Measurements from ENCODE around the gene GID4.

Gene GID4

GRCh38 chr17:18017958-18018357 is 21.2 kb upstream of the GID4 start:
- DNase-seq (ENCODE audit: low spot score), result no peak

DNA sequence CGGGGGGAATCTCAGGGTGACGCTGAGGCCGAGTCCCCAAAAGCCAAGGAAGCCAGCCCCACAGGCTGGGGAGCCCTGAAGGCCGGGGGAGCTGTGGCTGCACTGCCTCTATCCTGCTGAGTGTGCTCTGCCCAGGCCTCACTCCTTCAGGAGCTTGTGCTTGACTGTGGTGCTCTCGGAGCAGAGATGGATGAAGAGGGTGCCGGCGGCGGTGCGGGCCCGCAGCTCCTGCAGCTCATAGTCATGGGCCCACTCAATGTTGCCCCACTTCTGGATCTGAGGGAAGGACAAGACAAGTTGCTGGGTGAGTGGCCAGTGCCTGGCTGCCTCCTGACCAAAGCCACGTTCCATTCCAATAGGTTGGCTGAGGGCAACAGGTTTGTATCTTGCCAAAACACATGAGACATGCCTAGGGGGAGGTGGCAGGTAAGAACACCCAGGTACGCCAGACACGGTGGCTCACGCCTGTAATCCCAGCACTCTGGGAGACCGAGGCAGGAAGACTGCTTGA is 20.7 kb upstream of the GID4 start:
- DNase-seq (ENCODE audit: low spot score), result no peak

DNA sequence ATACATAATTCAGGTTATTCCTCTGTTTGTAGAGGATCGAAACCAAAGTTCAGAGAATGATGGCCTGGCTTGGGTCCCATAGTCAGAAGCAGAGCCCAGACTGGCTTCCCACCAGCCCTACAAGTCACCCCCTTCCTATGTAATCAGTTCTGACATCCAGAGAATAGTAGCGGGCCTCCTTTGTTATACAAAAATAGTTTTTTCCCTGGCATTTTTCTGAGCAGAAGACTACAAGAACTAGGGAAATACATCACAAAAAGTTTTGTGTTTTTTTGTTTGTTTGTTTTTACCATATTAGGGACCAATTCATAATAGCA is 19.4 kb upstream of the GID4 start:
- DNase-seq (ENCODE audit: low spot score), result no peak

GRCh38 chr17:18020971-18021370 is 18.2 kb upstream of the GID4 start:
- no peak for DNase-seq (ENCODE audit: low spot score)

DNA sequence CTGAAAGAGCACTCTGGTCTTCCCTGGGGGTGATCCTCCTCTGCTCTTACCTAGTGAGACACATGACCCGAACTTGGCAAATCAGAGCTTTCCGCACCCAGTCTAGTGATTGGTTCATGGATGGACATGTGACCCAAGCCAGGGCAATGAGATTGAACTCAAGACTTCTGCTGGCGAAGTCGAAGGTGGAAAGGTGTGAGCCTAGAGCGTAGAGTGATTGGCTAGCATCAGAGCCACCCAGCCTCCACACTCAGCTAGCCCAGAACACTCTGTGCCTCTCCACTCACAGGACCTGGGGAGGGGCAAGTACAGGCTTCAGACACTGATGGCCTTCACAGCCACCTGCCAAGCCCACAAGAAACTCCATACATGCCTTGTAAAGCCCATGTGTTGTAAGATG is 17.8 kb upstream of the GID4 start:
- no peak for DNase-seq (ENCODE audit: low spot score)

DNA sequence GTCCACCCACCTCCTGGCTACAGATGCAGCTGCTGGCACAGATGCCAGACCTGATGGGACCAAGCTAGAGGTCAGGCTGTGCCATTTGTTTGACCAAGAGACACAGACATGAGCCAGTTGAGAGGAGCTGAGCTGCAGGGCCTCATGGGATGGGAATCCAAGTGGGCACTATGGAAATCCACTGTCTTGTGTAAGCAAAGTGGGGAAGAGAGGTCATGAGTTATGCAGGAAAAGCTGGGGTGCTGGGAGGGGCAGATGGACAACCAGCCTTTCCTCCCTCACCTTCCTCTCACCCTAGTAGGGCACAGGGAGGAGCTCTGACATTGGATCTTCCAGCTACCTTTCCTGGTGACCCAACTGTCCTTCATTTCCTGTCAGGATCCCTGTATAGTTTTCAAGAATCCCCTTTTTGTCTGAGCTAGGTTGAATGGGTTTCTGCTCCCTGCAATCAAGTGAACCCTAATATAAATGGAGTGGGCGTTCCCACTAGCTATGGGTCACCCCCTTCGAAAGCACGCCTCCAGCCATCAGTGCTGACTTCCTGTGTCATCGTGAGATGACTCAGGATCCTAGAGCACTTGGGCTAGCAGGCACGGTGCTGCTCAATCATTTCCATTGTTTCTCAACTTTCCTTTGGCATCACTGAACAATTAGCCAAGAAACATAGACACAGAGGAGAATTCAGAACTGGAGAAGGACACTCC is 13.8 kb upstream of the GID4 start:
- DNase-seq (ENCODE audit: low spot score), result peak; percentile 41

DNA sequence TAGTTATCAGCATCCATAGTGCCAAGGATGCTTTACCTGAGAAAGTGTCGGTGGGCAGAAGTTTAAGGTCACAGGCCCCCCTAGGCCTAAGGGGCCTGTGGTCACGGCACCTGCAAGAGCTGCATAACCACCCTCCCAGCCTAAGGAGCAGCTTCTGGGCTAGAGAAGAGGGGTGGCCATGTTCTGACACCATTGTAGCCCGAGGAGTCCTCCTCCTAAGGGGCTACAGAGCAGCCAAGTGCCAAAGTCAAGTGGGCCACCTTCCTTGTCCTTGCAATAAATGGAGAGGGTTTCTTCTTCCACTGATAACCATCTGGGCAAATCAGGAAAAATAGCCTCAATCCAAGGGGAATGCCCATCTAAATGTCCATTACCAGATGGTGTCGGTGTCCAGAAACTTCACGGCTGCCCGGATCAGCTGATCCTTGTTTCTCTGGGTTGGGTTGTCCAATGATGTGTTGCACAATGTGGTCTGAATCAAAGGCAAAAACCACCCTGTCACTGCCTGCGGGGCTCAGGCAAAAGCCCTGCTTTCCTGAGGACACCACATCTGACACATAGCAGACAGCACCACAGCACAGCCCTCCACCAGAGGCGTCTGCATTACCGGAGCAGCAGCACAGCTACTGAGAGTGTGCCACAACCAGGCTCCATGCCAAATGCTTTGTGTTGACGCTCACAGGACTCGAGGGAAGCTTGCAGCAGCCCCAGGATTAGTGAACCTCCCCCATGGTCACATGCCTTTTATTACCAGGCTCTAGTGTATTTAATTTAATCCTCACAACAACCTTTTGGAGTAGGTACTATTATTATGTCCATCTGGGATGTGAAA is 13.0 kb upstream of the GID4 start:
- DNase-seq (ENCODE audit: low spot score), result peak; percentile 25

DNA sequence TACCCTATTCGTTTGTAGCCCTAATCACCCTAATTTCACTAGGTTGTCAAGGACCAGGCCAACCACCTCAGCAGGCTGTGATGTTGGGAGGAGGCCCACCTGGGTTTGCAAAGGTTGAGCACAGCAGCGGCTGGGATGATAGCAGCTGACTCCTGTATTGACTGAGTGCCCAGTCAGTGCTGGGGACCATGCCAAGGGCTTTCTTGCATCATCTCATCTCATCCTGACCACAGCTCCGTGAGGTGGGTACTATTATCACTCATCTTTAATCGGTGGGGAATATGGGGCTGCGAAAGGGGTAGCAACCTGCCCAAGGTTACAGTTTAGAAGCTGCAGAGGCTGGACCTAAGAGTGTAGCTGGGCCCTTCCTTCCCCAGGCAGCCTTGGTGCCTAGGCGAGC is 11.9 kb upstream of the GID4 start:
- no peak for DNase-seq (ENCODE audit: low spot score)

GRCh38 chr17:18028114-18028951 is 10.9 kb upstream of the GID4 start:
- DNase-seq (ENCODE audit: low spot score), result no peak

DNA sequence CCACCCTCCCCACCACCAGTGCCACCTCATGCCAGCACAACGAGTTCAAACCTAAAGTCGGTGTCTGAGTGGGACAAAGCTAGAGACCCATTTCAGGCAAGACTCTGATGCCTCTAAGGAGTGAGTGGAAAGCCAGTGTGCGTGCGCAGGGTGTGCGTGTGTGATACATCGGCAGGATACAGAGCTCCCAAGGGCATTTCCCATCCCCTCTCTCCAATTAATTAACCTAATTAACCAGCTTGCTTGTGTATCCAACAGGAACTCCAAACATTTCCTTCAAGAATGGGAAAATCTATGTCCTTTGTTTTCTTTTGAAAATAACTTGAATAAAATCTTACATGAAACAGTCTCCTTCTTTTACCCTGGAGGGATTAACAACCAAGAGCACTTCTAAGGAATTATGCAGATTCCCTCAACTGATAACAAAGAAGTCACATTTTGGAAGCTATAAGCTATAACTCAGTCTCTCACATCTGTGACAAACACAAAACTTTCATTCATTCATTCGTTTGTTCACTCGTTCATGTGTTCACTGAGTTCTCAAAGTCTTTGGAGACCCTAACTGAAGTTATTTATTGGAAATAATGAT is 10.2 kb upstream of the GID4 start:
- DNase-seq (ENCODE audit: low spot score), result no peak

DNA sequence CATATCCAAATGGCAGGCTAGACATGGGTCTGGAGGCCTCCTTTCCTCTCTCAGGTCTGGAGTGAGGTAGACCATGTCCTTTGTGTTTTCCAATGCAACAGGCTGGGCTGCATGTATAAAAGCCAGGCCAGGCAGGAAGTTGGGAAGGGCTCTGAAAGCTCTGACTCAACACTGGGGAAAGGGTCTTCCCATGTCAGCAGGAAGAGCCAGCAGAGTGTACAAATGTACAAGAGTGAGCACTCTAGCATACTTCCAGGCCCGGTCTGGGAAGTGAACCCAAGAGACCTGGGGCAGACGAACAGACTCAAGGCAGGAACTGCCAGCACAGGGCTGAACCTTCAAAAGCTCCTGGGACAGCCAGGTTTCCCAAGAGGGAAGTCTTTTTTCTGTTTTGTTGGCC is 7.3 kb upstream of the GID4 start:
- DNase-seq (ENCODE audit: low spot score), result no peak

DNA sequence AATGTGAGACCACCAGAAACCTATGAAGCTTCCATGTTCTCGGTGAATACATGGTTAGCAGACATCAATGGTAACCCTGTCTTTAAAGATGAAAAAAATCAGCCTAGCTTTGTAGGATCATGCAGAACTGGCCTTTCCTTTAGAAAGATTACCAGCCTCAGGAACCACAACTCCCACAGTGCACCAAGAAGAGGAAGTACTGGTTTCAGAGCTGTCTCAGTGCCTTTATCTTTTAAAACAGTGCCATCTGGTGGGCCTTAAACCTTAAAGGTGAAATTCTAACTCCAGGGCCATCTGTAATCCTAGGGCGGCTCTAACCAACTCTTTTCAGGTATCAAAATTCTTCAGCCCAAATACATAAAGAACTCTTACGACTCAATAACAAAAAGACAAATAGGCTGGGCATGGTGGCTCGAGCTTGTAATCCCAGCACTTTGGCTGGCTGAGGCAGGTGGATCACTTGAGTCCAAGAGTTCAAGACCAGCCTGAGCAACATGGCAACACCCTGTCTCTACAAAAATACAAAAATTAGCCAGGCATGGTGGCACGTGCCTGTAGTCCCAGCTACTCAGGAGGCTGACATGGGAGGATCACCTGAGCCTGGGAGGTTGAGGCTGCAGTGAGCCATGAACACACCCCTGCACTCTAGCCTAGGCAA is 5.6 kb upstream of the GID4 start:
- peak; percentile 84 for DNase-seq (ENCODE audit: low spot score)

- DNase-seq (ENCODE audit: low spot score), result no peak
These were observed 3.5 kb upstream of the GID4 start for GRCh38 chr17:18035704-18036103.

DNA sequence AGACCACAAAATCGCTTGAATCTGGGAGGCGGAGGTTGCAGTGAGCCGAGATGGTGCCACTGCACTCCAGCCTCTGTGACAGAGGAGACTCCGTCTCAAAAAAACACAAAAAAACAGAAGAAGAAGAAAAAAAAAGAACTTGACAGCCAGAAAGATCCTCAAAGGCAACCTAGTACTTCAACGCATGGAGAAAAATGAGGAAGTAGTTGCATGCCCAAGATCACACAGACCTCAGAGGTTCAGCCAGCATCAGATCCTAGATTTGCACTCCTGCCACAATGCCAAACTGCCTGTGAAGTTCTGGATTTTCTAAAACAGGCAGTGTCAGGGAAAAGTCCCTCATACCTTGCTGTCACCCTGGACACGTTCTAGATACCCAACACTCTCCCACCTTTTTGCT is 1.7 kb upstream of the GID4 start:
- no peak for DNase-seq (ENCODE audit: low spot score)

- DNase-seq (ENCODE audit: low spot score), result peak; percentile 44
These were observed 908 bp upstream of the GID4 start for GRCh38 chr17:18038149-18038850.

- DNase-seq (ENCODE audit: low spot score), result peak; percentile 36
These were observed 490 bp downstream of the GID4 start for GRCh38 chr17:18039535-18040260.

DNA sequence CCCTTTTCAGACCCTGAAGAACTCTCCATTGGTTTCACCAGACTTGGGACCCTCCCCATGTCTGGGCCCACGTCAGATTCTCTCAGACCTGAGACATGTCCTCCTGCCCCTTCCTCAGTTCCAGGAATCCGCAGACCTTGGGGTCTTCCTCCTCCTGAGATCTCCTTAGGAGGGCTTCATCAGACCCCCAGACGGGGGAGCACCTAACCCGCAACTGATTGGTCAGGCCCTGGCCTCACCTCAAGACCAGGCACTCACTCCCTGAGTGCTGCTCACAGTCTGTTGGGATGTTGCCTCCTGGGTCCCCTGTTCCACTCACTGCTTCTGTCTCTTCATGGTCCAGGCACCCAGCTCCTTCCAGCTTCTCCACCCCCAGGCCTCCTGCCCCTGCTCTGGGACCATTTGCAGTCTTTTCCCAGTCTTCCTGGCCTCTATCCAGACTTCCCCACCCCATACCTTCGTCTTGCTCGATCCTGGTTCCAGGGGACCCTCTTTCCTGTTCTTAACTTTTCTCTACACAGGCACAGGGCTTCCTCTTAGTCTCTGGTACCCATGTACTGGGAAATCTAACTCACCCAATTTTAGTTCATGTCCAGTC is 1.2 kb downstream of the GID4 start:
- DNase-seq (ENCODE audit: low spot score), result no peak

DNA sequence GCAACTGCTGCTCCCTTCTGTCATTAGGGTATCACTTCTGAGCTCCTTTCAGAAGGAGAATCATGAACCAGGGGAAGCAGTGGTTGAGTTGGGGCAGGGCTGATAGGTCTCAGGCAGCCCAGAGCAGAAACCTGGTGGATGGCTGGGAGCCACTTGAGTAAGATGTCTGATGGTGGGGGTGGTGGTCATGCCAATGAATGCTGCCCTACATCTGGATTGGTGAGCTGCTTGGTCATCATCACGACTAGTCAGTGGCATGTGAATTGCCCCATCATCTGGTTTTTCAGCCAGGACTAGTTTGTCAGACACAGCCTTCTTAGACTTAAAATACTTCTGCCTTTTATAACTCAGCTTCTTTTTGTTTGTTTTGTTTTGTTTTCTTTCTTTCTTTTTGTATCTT is 2.6 kb downstream of the GID4 start:
- DNase-seq (ENCODE audit: low spot score), result no peak

GRCh38 chr17:18042983-18043382 is 3.8 kb downstream of the GID4 start:
- no peak for DNase-seq (ENCODE audit: low spot score)

GRCh38 chr17:18043491-18043890 is 4.3 kb downstream of the GID4 start:
- DNase-seq (ENCODE audit: low spot score), result peak; percentile 12
